ENCODE results near the gene ZSWIM5.
"Not testable (repeated sequence)": the region's sequence is repeated elsewhere in the genome, so short reads cannot be mapped to it uniquely, and the experiment has no call there.

Gene ZSWIM5

DNA sequence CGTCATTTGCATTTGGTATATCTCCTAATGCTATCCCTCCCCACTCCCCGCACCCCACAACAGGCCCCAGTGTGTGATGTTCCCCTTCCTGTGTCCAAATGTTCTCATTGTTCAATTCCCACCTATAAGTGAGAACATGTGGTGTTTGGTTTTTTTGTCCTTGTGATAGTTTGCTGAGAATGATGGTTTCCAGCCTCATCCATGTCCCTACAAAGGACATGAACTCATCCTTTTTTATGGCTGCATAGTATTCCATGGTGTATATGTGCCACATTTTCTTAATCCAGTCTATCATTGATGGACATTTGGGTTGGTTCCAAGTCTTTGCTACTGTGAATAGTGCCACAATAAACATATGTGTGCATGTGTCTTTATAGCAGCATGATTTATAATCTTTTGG lies 73.7 kb downstream of the ZSWIM5 start:
- peaks cover 11% of the 10 kb centered on the region for H3K4me1 Mint-ChIP-seq
- not testable (repeated sequence) for H3K27me3 Mint-ChIP-seq, H3K4me3 Mint-ChIP-seq, H3K9me3 Mint-ChIP-seq, ATAC-seq, H3K27ac Mint-ChIP-seq, DNase-seq

GRCh38 chr1:45123358-45123757 lies 83.0 kb downstream of the ZSWIM5 start:
- no peak overlapping the region for H3K4me3 Mint-ChIP-seq
- ATAC-seq, result no peak
- no peaks in the 10 kb centered on the region for H3K4me1 Mint-ChIP-seq

GRCh38 chr1:45122724-45123123 lies 83.7 kb downstream of the ZSWIM5 start:
- DNase-seq (no peak), ATAC-seq (no peak)
- Mint-ChIP-seq H3K27me3 (no peaks in the 10 kb centered on the region), H3K4me1 (no peaks in the 10 kb centered on the region), H3K9me3 (no peaks in the 10 kb centered on the region), H3K27ac (no peak overlapping the region), H3K4me3 (no peak overlapping the region)

More at GRCh38 chr1:45123358-45123757, 83.0 kb downstream of the ZSWIM5 start:
- no peak overlapping the region for H3K27ac Mint-ChIP-seq
- no peaks in the 10 kb centered on the region for H3K27me3 Mint-ChIP-seq
- H3K9me3 Mint-ChIP-seq, result no peaks in the 10 kb centered on the region
- no peak for DNase-seq

- no peak for ATAC-seq
- H3K27ac Mint-ChIP-seq, result no peak overlapping the region
- no peaks in the 10 kb centered on the region for H3K27me3 Mint-ChIP-seq
- no peaks in the 10 kb centered on the region for H3K9me3 Mint-ChIP-seq
- no peak for DNase-seq
- H3K4me3 Mint-ChIP-seq, result no peak overlapping the region
- peaks cover 13% of the 10 kb centered on the region for H3K4me1 Mint-ChIP-seq
Measured at GRCh38 chr1:45117766-45118165, 88.6 kb downstream of the ZSWIM5 start.

GRCh38 chr1:45116820-45117219 lies 89.6 kb downstream of the ZSWIM5 start:
- no peaks in the 10 kb centered on the region for H3K9me3 Mint-ChIP-seq
- no peak overlapping the region for H3K4me3 Mint-ChIP-seq
- no peaks in the 10 kb centered on the region for H3K27me3 Mint-ChIP-seq
- DNase-seq, result no peak
- peaks cover 13% of the 10 kb centered on the region for H3K4me1 Mint-ChIP-seq
- H3K27ac Mint-ChIP-seq, result peak overlapping the region in 1 of 2 donors; percentile 53
- ATAC-seq, result no peak

- no peak for ATAC-seq
- Mint-ChIP-seq H3K4me1 (peaks cover 13% of the 10 kb centered on the region), H3K4me3 (peak overlapping the region in 1 of 2 donors; percentile 55), H3K27ac (peak overlapping the region in 1 of 2 donors; percentile 53), H3K27me3 (no peaks in the 10 kb centered on the region), H3K9me3 (no peaks in the 10 kb centered on the region)
- no peak for DNase-seq
Measured at GRCh38 chr1:45116340-45116739, 90.1 kb downstream of the ZSWIM5 start.

DNA sequence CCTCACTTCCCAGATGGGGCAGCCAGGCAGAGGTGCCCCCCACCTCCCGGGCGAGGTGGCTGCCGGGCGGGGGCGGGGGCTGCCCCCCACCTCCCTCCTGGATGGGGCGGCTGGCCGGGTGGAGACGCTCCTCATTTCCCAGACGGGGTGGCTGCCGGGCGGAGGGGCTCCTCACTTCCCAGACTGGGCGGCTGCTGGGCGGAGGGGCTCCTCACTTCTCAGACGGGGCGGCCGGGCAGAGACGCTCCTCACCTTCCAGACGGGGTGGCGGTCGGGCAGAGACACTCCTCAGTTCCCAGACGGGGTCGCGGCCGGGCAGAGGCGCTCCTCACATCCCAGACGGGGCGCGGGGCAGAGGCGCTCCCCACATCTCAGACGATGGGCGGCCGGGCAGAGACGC lies 91.2 kb downstream of the ZSWIM5 start:
- H3K4me3 Mint-ChIP-seq, H3K9me3 Mint-ChIP-seq, H3K27me3 Mint-ChIP-seq, ATAC-seq, DNase-seq, H3K27ac Mint-ChIP-seq: not testable (repeated sequence)
- peaks cover 13% of the 10 kb centered on the region for H3K4me1 Mint-ChIP-seq

DNA sequence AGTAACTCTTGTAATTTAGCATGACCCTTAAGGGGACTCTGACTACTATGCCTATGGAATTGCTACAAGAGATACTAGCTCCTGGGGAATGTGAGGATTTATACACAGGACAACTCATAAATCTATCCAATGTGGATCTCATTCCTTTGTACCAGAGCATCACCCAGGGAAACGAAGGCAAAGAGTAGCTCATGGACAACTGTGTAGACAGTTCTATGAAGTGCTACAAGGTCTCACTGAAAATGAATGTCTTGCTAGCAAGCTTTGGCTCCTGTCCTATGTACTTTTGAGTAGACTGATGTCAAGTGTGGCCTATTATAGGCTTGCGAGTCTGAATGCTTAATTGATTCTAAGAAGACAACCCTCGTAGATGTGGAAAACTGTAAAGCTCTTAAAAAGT lies 93.7 kb downstream of the ZSWIM5 start:
- Mint-ChIP-seq H3K4me1 (peaks cover 13% of the 10 kb centered on the region), H3K4me3 (no peak overlapping the region), H3K27me3 (no peaks in the 10 kb centered on the region), H3K9me3 (no peaks in the 10 kb centered on the region), H3K27ac (no peak overlapping the region)
- DNase-seq (no peak), ATAC-seq (no peak)

DNA sequence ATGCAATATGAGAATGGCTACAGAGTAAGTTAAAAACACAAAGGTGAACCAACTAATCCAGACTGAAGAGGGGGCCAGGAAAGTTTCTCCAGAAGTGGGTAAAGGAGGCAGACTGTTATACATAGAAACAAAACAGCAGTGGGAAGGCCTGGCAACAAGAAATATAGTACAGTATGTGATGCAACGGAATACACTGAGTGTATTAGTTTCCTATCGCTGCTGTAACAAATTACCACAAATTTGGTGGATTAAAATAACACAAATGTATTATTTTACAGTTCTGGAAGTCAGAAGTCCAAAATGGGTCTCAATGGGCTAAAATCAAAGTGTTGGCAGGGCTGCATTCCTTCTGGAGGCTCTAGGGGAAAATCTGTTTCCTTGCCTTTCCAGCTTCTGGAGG lies 95.2 kb downstream of the ZSWIM5 start:
- H3K27ac Mint-ChIP-seq, result no peak overlapping the region
- no peaks in the 10 kb centered on the region for H3K9me3 Mint-ChIP-seq
- H3K4me1 Mint-ChIP-seq, result peaks cover 5% of the 10 kb centered on the region

DNA sequence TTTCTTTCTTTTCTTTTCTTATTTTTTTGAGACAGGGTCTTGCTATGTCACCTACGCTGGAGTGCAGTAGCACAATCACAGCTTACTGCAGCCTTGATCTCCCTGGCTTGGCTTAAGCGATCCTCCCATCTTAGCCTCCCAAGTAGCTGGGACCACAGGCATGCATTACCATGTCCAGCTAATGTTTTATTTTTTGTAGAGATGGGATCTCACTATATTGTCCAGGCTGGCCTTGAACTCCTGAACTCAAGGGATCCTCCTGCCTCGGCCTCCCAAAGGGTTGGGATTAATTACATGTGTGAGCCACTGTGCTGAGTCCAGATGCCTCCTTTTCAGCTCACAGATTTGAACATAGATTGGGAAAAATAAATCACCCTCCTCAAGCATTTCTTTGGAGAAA lies 98.6 kb downstream of the ZSWIM5 start:
- ATAC-seq (no peak), DNase-seq (no peak)
- no peak overlapping the region for H3K27ac Mint-ChIP-seq
- no peaks in the 10 kb centered on the region for H3K27me3 Mint-ChIP-seq
- H3K9me3 Mint-ChIP-seq, result no peaks in the 10 kb centered on the region
- no peaks in the 10 kb centered on the region for H3K4me1 Mint-ChIP-seq
- no peak overlapping the region for H3K4me3 Mint-ChIP-seq

More for the DNA sequence above, 95.2 kb downstream of the ZSWIM5 start:
- H3K4me3 Mint-ChIP-seq, result no peak overlapping the region
- DNase-seq, result no peak
- no peak for ATAC-seq
- H3K27me3 Mint-ChIP-seq, result no peaks in the 10 kb centered on the region

DNA sequence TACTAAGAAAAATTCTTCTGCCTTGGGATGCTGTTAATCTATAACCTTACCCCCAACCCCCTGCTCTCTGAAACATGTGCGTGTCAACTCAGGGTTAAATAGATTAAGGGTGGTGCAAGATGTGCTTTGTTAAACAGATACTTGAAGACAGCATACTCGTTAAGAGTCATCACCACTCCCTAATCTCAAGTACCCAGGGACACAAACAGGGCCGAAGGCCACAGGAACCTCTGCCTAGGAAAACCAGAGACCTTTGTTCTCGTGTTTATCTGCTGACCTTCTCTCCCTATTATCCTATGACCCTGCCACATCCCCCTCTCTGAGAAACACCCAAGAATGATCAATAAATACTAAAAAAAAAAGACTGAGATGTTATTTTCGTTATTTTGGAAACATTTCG lies 99.5 kb downstream of the ZSWIM5 start:
- not testable (repeated sequence) for ATAC-seq, H3K27ac Mint-ChIP-seq, H3K27me3 Mint-ChIP-seq, H3K4me3 Mint-ChIP-seq, DNase-seq, H3K9me3 Mint-ChIP-seq, H3K4me1 Mint-ChIP-seq

- not testable (repeated sequence) for H3K9me3 Mint-ChIP-seq, H3K4me3 Mint-ChIP-seq, H3K4me1 Mint-ChIP-seq, H3K27ac Mint-ChIP-seq, DNase-seq, ATAC-seq, H3K27me3 Mint-ChIP-seq
Measured at GRCh38 chr1:45106156-45106545, 100.3 kb downstream of the ZSWIM5 start.

DNA sequence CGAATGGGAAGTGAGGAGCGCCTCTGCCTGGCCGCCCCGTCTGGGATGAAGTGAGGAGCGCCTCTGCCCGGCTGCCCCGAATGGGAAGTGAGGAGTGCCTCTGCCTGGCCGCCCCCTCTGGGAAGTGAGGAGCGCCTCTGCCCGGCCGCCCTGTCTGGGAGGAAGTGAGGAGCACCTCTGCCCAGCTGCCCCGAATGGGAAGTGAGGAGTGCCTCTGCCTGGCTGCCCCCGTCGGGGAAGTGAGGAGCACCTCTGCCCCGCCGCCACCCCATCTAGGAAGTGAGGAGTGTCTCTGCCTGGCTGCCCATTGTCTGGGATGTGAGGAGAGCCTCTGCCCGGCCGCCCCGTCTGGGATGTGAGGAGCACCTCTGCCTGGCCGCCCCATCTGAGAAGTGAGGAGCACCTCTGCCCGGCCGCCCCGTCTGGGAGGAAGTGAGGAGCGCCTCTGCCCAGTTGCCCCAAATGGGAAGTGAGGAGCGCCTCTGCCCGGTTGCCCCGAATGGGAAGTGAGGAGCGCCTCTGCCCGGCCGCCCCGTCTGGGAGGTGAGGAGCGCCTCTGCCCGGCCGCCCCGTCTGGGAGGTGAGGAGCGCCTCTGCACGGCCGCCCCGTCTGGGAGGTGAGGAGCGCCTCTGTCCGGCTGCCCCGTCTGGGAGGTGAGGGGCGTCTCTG lies 100.8 kb downstream of the ZSWIM5 start:
- H3K27me3 Mint-ChIP-seq, H3K27ac Mint-ChIP-seq, ATAC-seq, DNase-seq, H3K9me3 Mint-ChIP-seq, H3K4me3 Mint-ChIP-seq, H3K4me1 Mint-ChIP-seq: not testable (repeated sequence)

GRCh38 chr1:45103534-45103933 lies 102.9 kb downstream of the ZSWIM5 start:
- ATAC-seq, result no peak
- H3K4me3 Mint-ChIP-seq, result no peak overlapping the region

GRCh38 chr1:45101947-45102346 lies 104.5 kb downstream of the ZSWIM5 start:
- Mint-ChIP-seq H3K27ac (no peak overlapping the region), H3K27me3 (no peaks in the 10 kb centered on the region), H3K4me1 (no peaks in the 10 kb centered on the region), H3K4me3 (no peak overlapping the region), H3K9me3 (no peaks in the 10 kb centered on the region)
- DNase-seq, result no peak
- no peak for ATAC-seq

More at GRCh38 chr1:45103534-45103933, 102.9 kb downstream of the ZSWIM5 start:
- Mint-ChIP-seq H3K9me3 (no peaks in the 10 kb centered on the region), H3K27ac (no peak overlapping the region), H3K4me1 (no peaks in the 10 kb centered on the region), H3K27me3 (no peaks in the 10 kb centered on the region)
- DNase-seq, result no peak

- not testable (repeated sequence) for DNase-seq, H3K4me3 Mint-ChIP-seq, H3K4me1 Mint-ChIP-seq, H3K27me3 Mint-ChIP-seq, H3K9me3 Mint-ChIP-seq, H3K27ac Mint-ChIP-seq, ATAC-seq
Measured at GRCh38 chr1:45101528-45101927, 104.9 kb downstream of the ZSWIM5 start.

DNA sequence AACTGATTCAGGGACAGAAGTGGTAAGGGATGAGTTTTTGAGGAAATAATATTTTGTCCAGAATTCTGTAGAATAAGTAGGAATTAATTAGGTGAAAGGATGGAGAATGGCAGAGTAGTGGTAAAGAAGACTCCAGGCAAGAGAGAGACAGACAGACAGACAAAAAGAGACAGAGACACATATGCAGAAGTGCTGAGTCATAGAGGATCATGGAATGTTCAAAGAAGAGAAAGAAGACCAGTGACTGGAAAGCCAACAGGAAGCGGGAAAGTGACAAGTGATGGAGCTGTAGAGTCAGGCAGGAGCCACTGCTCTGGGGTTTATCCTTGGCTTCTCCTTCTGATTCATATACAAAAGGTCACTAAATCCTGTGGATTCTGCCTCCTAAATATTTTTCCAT lies 108.5 kb downstream of the ZSWIM5 start:
- H3K9me3 Mint-ChIP-seq, result no peaks in the 10 kb centered on the region
- no peak for ATAC-seq
- no peak for DNase-seq
- H3K27me3 Mint-ChIP-seq, result no peaks in the 10 kb centered on the region
- H3K27ac Mint-ChIP-seq, result peak overlapping the region in 1 of 2 donors; percentile 15
- no peaks in the 10 kb centered on the region for H3K4me1 Mint-ChIP-seq
- no peak overlapping the region for H3K4me3 Mint-ChIP-seq
